SK-N-SH treated with all-trans-retinoic acid at 6 μM for 48 hours (cell line): Measurements from ENCODE around the gene TRIM50.
A peak's percentile ranks its signal among the peaks of the same experiment; 100 is the strongest.
"Not testable (repeated sequence)": the region's sequence is repeated elsewhere in the genome, so short reads cannot be mapped to it uniquely, and the experiment has no call there.

Experiments
- ATAC-seq: fragments of 200-7000 bp; cut with Tn5 transposase; 3 replicates; pipeline ENCODE4 v1.9.1; 2020; ENCODE audit warnings: mild to moderate bottlenecking, moderate library complexity
- ARNTL ChIP-seq: fragments of 450-650 bp; formaldehyde crosslinking; IDR thresholded peaks from 2 replicates; pipeline ENCODE4 v1.5.0; 2020; ENCODE audit warnings: low read depth, mild to moderate bottlenecking, moderate library complexity, borderline replicate concordance
- BACH2 ChIP-seq: fragments of 250-450 bp; sonication (Bioruptor Pico); IDR thresholded peaks from 2 replicates; pipeline ENCODE4 v1.9.0; 2021; ENCODE audit warnings: mild to moderate bottlenecking, borderline replicate concordance
- CREB5 ChIP-seq: fragments of 250-450 bp; sonication (Bioruptor Pico); IDR thresholded peaks from 2 replicates; pipeline ENCODE4 v1.5.1; 2020; ENCODE audit warnings: low read depth, mild to moderate bottlenecking, moderate library complexity
- GLIS3 ChIP-seq: fragments of 250-450 bp; sonication (Bioruptor Pico); IDR thresholded peaks from 2 replicates; pipeline ENCODE4 v1.5.0; 2020; ENCODE audit warnings: mild to moderate bottlenecking, moderate library complexity
- ISL1 ChIP-seq: fragments of 250-450 bp; sonication (Bioruptor Pico); IDR thresholded peaks from 2 replicates; pipeline ENCODE4 v2.1.2; 2022; ENCODE audit warnings: mild to moderate bottlenecking, moderate library complexity
- OSR1 ChIP-seq: fragments of 250-450 bp; sonication (Bioruptor Pico); IDR thresholded peaks from 2 replicates; pipeline ENCODE4 v1.8.0; 2022; ENCODE audit warnings: moderate library complexity, mild to moderate bottlenecking, inconsistent platforms
- POU6F1 ChIP-seq: fragments of 250-450 bp; sonication (Bioruptor Pico); IDR thresholded peaks from 2 replicates; pipeline ENCODE4 v1.8.0; 2021; ENCODE audit warnings: low read depth, mild to moderate bottlenecking, moderate library complexity, borderline replicate concordance
- PPARA ChIP-seq: fragments of 250-450 bp; sonication (Bioruptor Pico); IDR thresholded peaks from 2 replicates; pipeline ENCODE4 v1.5.0; 2020; ENCODE audit warnings: mild to moderate bottlenecking, borderline replicate concordance
- RARB ChIP-seq: fragments of 250-450 bp; sonication (Bioruptor Pico); IDR thresholded peaks from 2 replicates; pipeline ENCODE4 v1.8.0; 2021; ENCODE audit warnings: mild to moderate bottlenecking, moderate library complexity
- SNAI2 ChIP-seq: fragments of 250-450 bp; sonication (Bioruptor Pico); IDR thresholded peaks from 2 replicates; pipeline ENCODE4 v1.5.0; 2020; ENCODE audit warnings: mild to moderate bottlenecking, moderate library complexity
- TCF4 ChIP-seq: fragments of 250-450 bp; sonication (Bioruptor Pico); IDR thresholded peaks from 2 replicates; pipeline ENCODE4 v1.8.0; 2021; ENCODE audit warnings: mild to moderate bottlenecking, moderate library complexity, borderline replicate concordance
- TOX ChIP-seq: fragments of 250-450 bp; sonication (Bioruptor Pico); IDR thresholded peaks from 2 replicates; pipeline ENCODE4 v1.8.0; 2021; ENCODE audit warnings: mild to moderate bottlenecking, moderate library complexity, borderline replicate concordance
- TSHZ2 ChIP-seq: fragments of 250-450 bp; sonication (Bioruptor Pico); IDR thresholded peaks from 2 replicates; pipeline ENCODE4 v1.5.0; 2020; ENCODE audit warnings: mild to moderate bottlenecking, moderate library complexity
- ZC3H10 ChIP-seq: fragments of 250-450 bp; sonication (Bioruptor Pico); IDR thresholded peaks from 2 replicates; pipeline ENCODE4 v1.5.1; 2021; ENCODE audit warnings: mild to moderate bottlenecking, moderate library complexity
- ZFP3 ChIP-seq: fragments of 250-450 bp; sonication (Bioruptor Pico); IDR thresholded peaks from 2 replicates; pipeline ENCODE4 v1.5.0; 2020; ENCODE audit warnings: mild to moderate bottlenecking, moderate library complexity
- ZFP30 ChIP-seq: fragments of 450-650 bp; formaldehyde crosslinking; IDR thresholded peaks from 2 replicates; pipeline ENCODE4 v1.5.0; 2022; ENCODE audit warnings: mild to moderate bottlenecking, moderate library complexity
- ZNF565 ChIP-seq: fragments of 450-650 bp; formaldehyde crosslinking; conservative IDR thresholded peaks from 2 replicates; pipeline ENCODE4 v1.5.0; 2020; ENCODE audit warnings: low read depth, mild to moderate bottlenecking, moderate library complexity
- ZNF70 ChIP-seq: fragments of 450-650 bp; formaldehyde crosslinking; IDR thresholded peaks from 2 replicates; pipeline ENCODE4 v1.5.0; 2020; ENCODE audit warnings: mild to moderate bottlenecking, moderate library complexity
- ZNF8 ChIP-seq: fragments of 450-650 bp; formaldehyde crosslinking; IDR thresholded peaks from 2 replicates; pipeline ENCODE4 v1.5.0; 2020; ENCODE audit warnings: mild to moderate bottlenecking, moderate library complexity

The TRIM50 gene

GRCh38 chr7:73308074-73308664, 19.7 kb downstream of the TRIM50 start:
- ATAC-seq = peak; percentile 80

GRCh38 chr7:73307436-73307835, 20.4 kb downstream of the TRIM50 start:
- TF ChIP-seq ARNTL (no peak), ZNF565 (no peak), GLIS3 (CRISPR knock-in tag) (no peak), ZFP30 (CRISPR knock-in tag) (no peak), ZNF70 (CRISPR knock-in tag) (no peak), RARB (no peak), OSR1 (no peak), PPARA (CRISPR knock-in tag) (no peak), BACH2 (CRISPR knock-in tag) (no peak), CREB5 (no peak), ZFP3 (CRISPR knock-in tag) (no peak), TCF4 (CRISPR knock-in tag) (no peak), ZNF8 (CRISPR knock-in tag) (no peak), ISL1 (CRISPR knock-in tag) (no peak)
- ATAC-seq = no peak

More at GRCh38 chr7:73308074-73308664, 19.7 kb downstream of the TRIM50 start:
- TF ChIP-seq ZFP3 (CRISPR knock-in tag) = no peak
- no peak for TF ChIP-seq POU6F1 (CRISPR knock-in tag)
- no peak for TF ChIP-seq ARNTL
- TF ChIP-seq ISL1 (CRISPR knock-in tag) = no peak
- no peak for TF ChIP-seq SNAI2 (CRISPR knock-in tag)

GRCh38 chr7:73304612-73305387, 23.1 kb downstream of the TRIM50 start:
- not testable (repeated sequence) for ATAC-seq

GRCh38 chr7:73304071-73304470, 23.8 kb downstream of the TRIM50 start:
- TF ChIP-seq BACH2 (CRISPR knock-in tag) (no peak), ZFP3 (CRISPR knock-in tag) (no peak), POU6F1 (CRISPR knock-in tag) (no peak), GLIS3 (CRISPR knock-in tag) (no peak), TCF4 (CRISPR knock-in tag) (no peak), ZC3H10 (CRISPR knock-in tag) (no peak), CREB5 (no peak)
- no peak for ATAC-seq

- no peak for TF ChIP-seq BACH2 (CRISPR knock-in tag)
- no peak for TF ChIP-seq PPARA (CRISPR knock-in tag)
- TF ChIP-seq ZNF8 (CRISPR knock-in tag) = no peak
- no peak for TF ChIP-seq ISL1 (CRISPR knock-in tag)
- TF ChIP-seq CREB5 = no peak
- no peak for TF ChIP-seq TSHZ2
- TF ChIP-seq TOX (CRISPR knock-in tag) = no peak
- ATAC-seq = no peak
These were observed 24.3 kb downstream of the TRIM50 start for GRCh38 chr7:73303546-73303945.

GRCh38 chr7:73302846-73303245, 25.0 kb downstream of the TRIM50 start:
- not testable (repeated sequence) for ATAC-seq

- peak; percentile 45 for ATAC-seq
These were observed 26.8 kb downstream of the TRIM50 start for GRCh38 chr7:73301108-73301507.

GRCh38 chr7:73299812-73300211, 28.1 kb downstream of the TRIM50 start:
- ATAC-seq = peak; percentile 28
